OCI-LY7 (cell line): ENCODE data around the gene ZFP42.

ENCODE experiments used
- EZH2phosphoT487 ChIP-seq: fragments of 200-600 bp; sonication (generic); IDR thresholded peaks from 2 replicates; pipeline ENCODE4 v1.6.1; 2018; ENCODE audit warnings: low read depth, borderline replicate concordance, mild to moderate bottlenecking, mixed run types, antibody characterized with exemption, low read length, moderate library complexity, mixed read lengths
- TF ChIP-seq, protein P1 (sequence below): fragments of 200-600 bp; sonication (generic); conservative IDR thresholded peaks from 2 replicates; pipeline ENCODE4 v1.5.1; 2014; ENCODE audit warnings: mild to moderate bottlenecking, antibody characterized with exemption, low read length, moderate library complexity, mixed read lengths

DNA sequence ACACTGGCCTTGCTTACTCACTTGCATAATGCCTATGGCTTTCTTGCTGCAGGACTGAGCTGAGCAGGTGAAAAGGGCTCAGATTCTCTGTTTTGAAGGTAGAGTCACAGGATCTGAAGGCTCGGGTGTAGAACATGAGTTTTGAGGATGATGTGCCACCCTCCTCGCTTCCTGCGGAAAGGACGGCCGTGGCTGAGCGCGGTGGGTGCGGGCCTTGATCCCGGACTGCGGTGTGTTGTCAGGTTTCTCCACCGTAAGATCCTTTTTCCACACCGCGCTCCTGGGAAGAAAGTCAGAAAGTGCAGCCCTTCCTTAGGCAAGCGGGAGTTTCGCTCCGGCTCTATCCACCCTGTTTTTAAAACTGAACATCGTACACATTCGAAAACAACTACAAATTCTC, 36.2 kb downstream of the ZFP42 start:
- TF ChIP-seq, protein P1, sequence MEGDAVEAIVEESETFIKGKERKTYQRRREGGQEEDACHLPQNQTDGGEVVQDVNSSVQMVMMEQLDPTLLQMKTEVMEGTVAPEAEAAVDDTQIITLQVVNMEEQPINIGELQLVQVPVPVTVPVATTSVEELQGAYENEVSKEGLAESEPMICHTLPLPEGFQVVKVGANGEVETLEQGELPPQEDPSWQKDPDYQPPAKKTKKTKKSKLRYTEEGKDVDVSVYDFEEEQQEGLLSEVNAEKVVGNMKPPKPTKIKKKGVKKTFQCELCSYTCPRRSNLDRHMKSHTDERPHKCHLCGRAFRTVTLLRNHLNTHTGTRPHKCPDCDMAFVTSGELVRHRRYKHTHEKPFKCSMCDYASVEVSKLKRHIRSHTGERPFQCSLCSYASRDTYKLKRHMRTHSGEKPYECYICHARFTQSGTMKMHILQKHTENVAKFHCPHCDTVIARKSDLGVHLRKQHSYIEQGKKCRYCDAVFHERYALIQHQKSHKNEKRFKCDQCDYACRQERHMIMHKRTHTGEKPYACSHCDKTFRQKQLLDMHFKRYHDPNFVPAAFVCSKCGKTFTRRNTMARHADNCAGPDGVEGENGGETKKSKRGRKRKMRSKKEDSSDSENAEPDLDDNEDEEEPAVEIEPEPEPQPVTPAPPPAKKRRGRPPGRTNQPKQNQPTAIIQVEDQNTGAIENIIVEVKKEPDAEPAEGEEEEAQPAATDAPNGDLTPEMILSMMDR = no peak
- TF ChIP-seq EZH2phosphoT487 = no peak
